ENCODE measurements around the gene RHO.

The RHO gene

DNA sequence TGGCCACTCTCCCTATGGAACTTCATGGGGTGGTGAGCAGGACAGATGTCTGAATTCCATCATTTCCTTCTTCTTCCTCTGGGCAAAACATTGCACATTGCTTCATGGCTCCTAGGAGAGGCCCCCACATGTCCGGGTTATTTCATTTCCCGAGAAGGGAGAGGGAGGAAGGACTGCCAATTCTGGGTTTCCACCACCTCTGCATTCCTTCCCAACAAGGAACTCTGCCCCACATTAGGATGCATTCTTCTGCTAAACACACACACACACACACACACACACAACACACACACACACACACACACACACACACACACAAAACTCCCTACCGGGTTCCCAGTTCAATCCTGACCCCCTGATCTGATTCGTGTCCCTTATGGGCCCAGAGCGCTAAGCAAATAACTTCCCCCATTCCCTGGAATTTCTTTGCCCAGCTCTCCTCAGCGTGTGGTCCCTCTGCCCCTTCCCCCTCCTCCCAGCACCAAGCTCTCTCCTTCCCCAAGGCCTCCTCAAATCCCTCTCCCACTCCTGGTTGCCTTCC is 1.9 kb downstream of the RHO start:
- TF ChIP-seq CTCF (IDR thresholded peaks at IDR 0.05; ENCODE audit: borderline replicate concordance, insufficient read depth, low read depth, low read length), result no peak
- H3K4me3 ChIP-seq (ENCODE audit: low read depth, low read length), result no peak overlapping the region

GRCh38 chr3:129530821-129531220 is 2.4 kb downstream of the RHO start:
- no peak overlapping the region for H3K4me3 ChIP-seq (ENCODE audit: low read depth, low read length)
- no peak for TF ChIP-seq CTCF (IDR thresholded peaks at IDR 0.05; ENCODE audit: borderline replicate concordance, insufficient read depth, low read depth, low read length)

GRCh38 chr3:129531699-129532098 is 3.3 kb downstream of the RHO start:
- no peak for TF ChIP-seq CTCF (IDR thresholded peaks at IDR 0.05; ENCODE audit: borderline replicate concordance, insufficient read depth, low read depth, low read length)
- no peak overlapping the region for H3K4me3 ChIP-seq (ENCODE audit: low read depth, low read length)

- no peak overlapping the region for H3K4me3 ChIP-seq (ENCODE audit: low read depth, low read length)
- TF ChIP-seq CTCF (IDR thresholded peaks at IDR 0.05; ENCODE audit: borderline replicate concordance, insufficient read depth, low read depth, low read length), result no peak
Observed at GRCh38 chr3:129532261-129532660, 3.8 kb downstream of the RHO start.

GRCh38 chr3:129533406-129533805 is 5.0 kb downstream of the RHO start:
- TF ChIP-seq CTCF (IDR thresholded peaks at IDR 0.05; ENCODE audit: borderline replicate concordance, insufficient read depth, low read depth, low read length), result no peak
- no peak overlapping the region for H3K4me3 ChIP-seq (ENCODE audit: low read depth, low read length)

- H3K4me3 ChIP-seq (ENCODE audit: low read depth, low read length), result no peak overlapping the region
- TF ChIP-seq CTCF (IDR thresholded peaks at IDR 0.05; ENCODE audit: borderline replicate concordance, insufficient read depth, low read depth, low read length), result no peak
Observed at GRCh38 chr3:129534428-129535027, 6.1 kb downstream of the RHO start.

DNA sequence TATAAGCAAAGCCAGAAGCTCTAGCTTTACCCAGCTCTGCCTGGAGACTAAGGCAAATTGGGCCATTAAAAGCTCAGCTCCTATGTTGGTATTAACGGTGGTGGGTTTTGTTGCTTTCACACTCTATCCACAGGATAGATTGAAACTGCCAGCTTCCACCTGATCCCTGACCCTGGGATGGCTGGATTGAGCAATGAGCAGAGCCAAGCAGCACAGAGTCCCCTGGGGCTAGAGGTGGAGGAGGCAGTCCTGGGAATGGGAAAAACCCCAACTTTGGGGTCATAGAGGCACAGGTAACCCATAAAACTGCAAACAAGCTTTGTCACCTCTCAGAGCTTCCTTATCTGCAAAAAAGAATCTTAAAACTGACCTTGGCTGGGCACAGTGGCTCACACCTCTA is 6.6 kb downstream of the RHO start:
- no peak overlapping the region for H3K4me3 ChIP-seq (ENCODE audit: low read depth, low read length)
- no peak for TF ChIP-seq CTCF (IDR thresholded peaks at IDR 0.05; ENCODE audit: borderline replicate concordance, insufficient read depth, low read depth, low read length)

Measured in GM12875 (cell line).